ENCODE results near the gene THTPA.
"Not testable (repeated sequence)": the region's sequence is repeated elsewhere in the genome, so short reads cannot be mapped to it uniquely, and the experiment has no call there.

Gene THTPA

GRCh38 chr14:23579739-23580138, 23.7 kb downstream of the THTPA start:
- Histone ChIP-seq H3K36me3 (no peaks in the 10 kb centered on the region), H3K27ac (no peak overlapping the region), H4K20me1 (no peaks in the 10 kb centered on the region), H3K4me3 (no peak overlapping the region), H3K27me3 (peaks cover 33% of the 10 kb centered on the region), H3K4me1 (0 out of 2 replicates have a peak, but pooled peaks cover 4% of the 10 kb centered on the region), H3K9ac (no peak overlapping the region), H3K9me3 (peaks cover 4% of the 10 kb centered on the region; the same call in 1 of the 2 replicates), H3K4me2 (no peak overlapping the region)
- no peak for TF ChIP-seq Cebpa-rat (IDR thresholded peaks at IDR 0.05)

GRCh38 chr14:23580152-23580926, 24.3 kb downstream of the THTPA start:
- no peak overlapping the region for H3K27ac ChIP-seq
- H3K4me3 ChIP-seq: no peak overlapping the region
- no peaks in the 10 kb centered on the region for H3K36me3 ChIP-seq
- H4K20me1 ChIP-seq: no peaks in the 10 kb centered on the region
- H3K27me3 ChIP-seq: peaks cover 33% of the 10 kb centered on the region
- no peak overlapping the region for H3K9ac ChIP-seq
- no peak overlapping the region for H3K4me2 ChIP-seq
- TF ChIP-seq Cebpa-rat (IDR thresholded peaks at IDR 0.05): no peak
- peaks cover 4% of the 10 kb centered on the region; the same call in 1 of the 2 replicates for H3K9me3 ChIP-seq
- H3K4me1 ChIP-seq: 0 out of 2 replicates have a peak, but pooled peaks cover 4% of the 10 kb centered on the region

- no peak for TF ChIP-seq Cebpa-rat (IDR thresholded peaks at IDR 0.05)
- Histone ChIP-seq H3K9me3 (peaks cover 4% of the 10 kb centered on the region; the same call in 1 of the 2 replicates), H3K27ac (no peak overlapping the region), H3K4me1 (0 out of 2 replicates have a peak, but pooled peaks cover 4% of the 10 kb centered on the region), H3K4me3 (no peak overlapping the region), H3K9ac (no peak overlapping the region), H3K4me2 (no peak overlapping the region), H4K20me1 (no peaks in the 10 kb centered on the region), H3K27me3 (peaks cover 33% of the 10 kb centered on the region), H3K36me3 (no peaks in the 10 kb centered on the region)
Measured at GRCh38 chr14:23580948-23581281, 24.8 kb downstream of the THTPA start.

GRCh38 chr14:23582906-23583760, 27.1 kb downstream of the THTPA start:
- TF ChIP-seq Cebpa-rat (IDR thresholded peaks at IDR 0.05): no peak

GRCh38 chr14:23583761-23584526, 27.9 kb downstream of the THTPA start:
- H3K27me3 ChIP-seq, H4K20me1 ChIP-seq, H3K9me3 ChIP-seq, H3K4me2 ChIP-seq, H3K4me1 ChIP-seq, H3K9ac ChIP-seq, H3K4me3 ChIP-seq, H3K27ac ChIP-seq, H3K36me3 ChIP-seq: not testable (repeated sequence)

More at GRCh38 chr14:23582906-23583760, 27.1 kb downstream of the THTPA start:
- H3K27me3 ChIP-seq: peaks cover 11% of the 10 kb centered on the region; the same call in 1 of the 2 replicates
- no peak overlapping the region for H3K4me3 ChIP-seq
- no peak overlapping the region for H3K4me2 ChIP-seq
- no peaks in the 10 kb centered on the region for H3K36me3 ChIP-seq
- no peak overlapping the region for H3K27ac ChIP-seq
- H3K9me3 ChIP-seq: no peaks in the 10 kb centered on the region
- 0 out of 2 replicates have a peak, but pooled peaks cover 4% of the 10 kb centered on the region for H3K4me1 ChIP-seq
- H4K20me1 ChIP-seq: no peaks in the 10 kb centered on the region
- H3K9ac ChIP-seq: no peak overlapping the region

- H3K9ac ChIP-seq, H3K4me2 ChIP-seq, H3K9me3 ChIP-seq, H3K4me1 ChIP-seq, H4K20me1 ChIP-seq, H3K4me3 ChIP-seq, H3K36me3 ChIP-seq, H3K27ac ChIP-seq, H3K27me3 ChIP-seq: not testable (repeated sequence)
Measured at GRCh38 chr14:23584527-23585203, 28.6 kb downstream of the THTPA start.

GRCh38 chr14:23588884-23589598, 33.0 kb downstream of the THTPA start:
- H3K27ac ChIP-seq: no peak overlapping the region; the same call in 1 of the 2 replicates
- no peak overlapping the region for H3K4me3 ChIP-seq
- H3K9me3 ChIP-seq: no peaks in the 10 kb centered on the region
- no peaks in the 10 kb centered on the region for H4K20me1 ChIP-seq
- peak overlapping the region; percentile 41 for H3K4me2 ChIP-seq
- TF ChIP-seq Cebpa-rat (IDR thresholded peaks at IDR 0.05): no peak
- no peaks in the 10 kb centered on the region for H3K36me3 ChIP-seq
- no peaks in the 10 kb centered on the region for H3K27me3 ChIP-seq
- H3K4me1 ChIP-seq: peaks cover 10% of the 10 kb centered on the region
- no peak overlapping the region for H3K9ac ChIP-seq

GRCh38 chr14:23589606-23590005, 33.5 kb downstream of the THTPA start:
- TF ChIP-seq Cebpa-rat (IDR thresholded peaks at IDR 0.05): no peak
- Histone ChIP-seq H3K9me3 (no peaks in the 10 kb centered on the region), H3K4me3 (no peak overlapping the region), H4K20me1 (no peaks in the 10 kb centered on the region), H3K36me3 (no peaks in the 10 kb centered on the region), H3K9ac (no peak overlapping the region), H3K4me2 (peak overlapping the region; percentile 41), H3K27ac (no peak overlapping the region; the same call in 1 of the 2 replicates), H3K4me1 (peaks cover 10% of the 10 kb centered on the region), H3K27me3 (no peaks in the 10 kb centered on the region)

- no peaks in the 10 kb centered on the region for H3K9me3 ChIP-seq
Measured at GRCh38 chr14:23590198-23590597, 34.1 kb downstream of the THTPA start.

GRCh38 chr14:23594191-23594590, 38.1 kb downstream of the THTPA start:
- H3K4me3 ChIP-seq, H3K9me3 ChIP-seq, H4K20me1 ChIP-seq, H3K27me3 ChIP-seq, H3K36me3 ChIP-seq, H3K9ac ChIP-seq, H3K27ac ChIP-seq, H3K4me2 ChIP-seq, H3K4me1 ChIP-seq: not testable (repeated sequence)

More at GRCh38 chr14:23590198-23590597, 34.1 kb downstream of the THTPA start:
- H3K27me3 ChIP-seq: no peaks in the 10 kb centered on the region
- no peak overlapping the region for H3K9ac ChIP-seq
- H3K4me3 ChIP-seq: no peak overlapping the region
- H3K4me1 ChIP-seq: peaks cover 10% of the 10 kb centered on the region
- H3K4me2 ChIP-seq: no peak overlapping the region
- TF ChIP-seq Cebpa-rat (IDR thresholded peaks at IDR 0.05): no peak
- H3K36me3 ChIP-seq: no peaks in the 10 kb centered on the region
- H3K27ac ChIP-seq: no peak overlapping the region
- H4K20me1 ChIP-seq: no peaks in the 10 kb centered on the region
